H9 (cell line): ENCODE results near the gene PRKAR2A. TPM values are rescaled to one million over a fixed set of nuclear protein-coding genes. Genes with fewer than 3 reads are reported as not detected.

Experiments
- DNase-seq: peaks from one replicate; pipeline ENCODE4 v3.0.0-alpha.2; 2017
- H2AFZ ChIP-seq: one replicate; pipeline ENCODE4 v1.6.1; 2013; ENCODE audit warnings: mild to moderate bottlenecking, low read length, control low read depth, moderate library complexity
- H2AK5ac ChIP-seq: 2 replicates; pipeline ENCODE4 v1.6.1; 2013; ENCODE audit warnings: low read length, control low read depth, mixed read lengths; ENCODE audit not compliant: insufficient read length
- H2BK120ac ChIP-seq: one replicate; pipeline ENCODE4 v1.6.1; 2013; ENCODE audit warnings: low read depth, mild to moderate bottlenecking, low read length, control low read depth, inconsistent platforms; ENCODE audit not compliant: poor library complexity, severe bottlenecking
- H2BK12ac ChIP-seq: 2 replicates; pipeline ENCODE4 v1.6.1; 2013; ENCODE audit warnings: low read length, control low read depth, mixed read lengths, low read depth; ENCODE audit not compliant: insufficient read length
- H2BK15ac ChIP-seq: 2 replicates; pipeline ENCODE4 v1.6.1; 2013; ENCODE audit warnings: low read depth, low read length, control low read depth
- H2BK20ac ChIP-seq: one replicate; pipeline ENCODE4 v1.6.1; 2013; ENCODE audit warnings: low read depth, mild to moderate bottlenecking, low read length, control low read depth, inconsistent platforms; ENCODE audit not compliant: poor library complexity, severe bottlenecking
- H2BK5ac ChIP-seq: 2 replicates; pipeline ENCODE4 v1.6.1; 2013; ENCODE audit warnings: low read length, control low read depth, mixed read lengths; ENCODE audit not compliant: insufficient read length
- H3K14ac ChIP-seq: 2 replicates; pipeline ENCODE4 v1.6.1; 2013; ENCODE audit warnings: low read length, control low read depth; ENCODE audit not compliant: insufficient read depth
- H3K18ac ChIP-seq: 2 replicates; pipeline ENCODE4 v1.6.1; 2013; ENCODE audit warnings: low read depth, mild to moderate bottlenecking, mixed read lengths, low read length, control low read depth; ENCODE audit not compliant: insufficient read length
- H3K23ac ChIP-seq: 2 replicates; pipeline ENCODE4 v1.6.1; 2013; ENCODE audit warnings: low read length, control low read depth, mixed read lengths, low read depth; ENCODE audit not compliant: insufficient read length
- H3K23me2 ChIP-seq: 2 replicates; pipeline ENCODE4 v1.6.1; 2013; ENCODE audit warnings: low read depth, mild to moderate bottlenecking, mixed read lengths, low read length, control low read depth; ENCODE audit not compliant: insufficient read length, poor library complexity, severe bottlenecking
- H3K27ac ChIP-seq: 2 replicates; pipeline ENCODE4 v1.5.1; 2013; ENCODE audit warnings: low read length, control low read depth, mixed read lengths, low read depth; ENCODE audit not compliant: insufficient read length
- H3K27me3 ChIP-seq: 2 replicates; pipeline ENCODE4 v1.6.1; 2013; ENCODE audit warnings: low read length, control low read depth, inconsistent platforms; ENCODE audit not compliant: insufficient read depth
- H3K4ac ChIP-seq: 2 replicates; pipeline ENCODE4 v1.6.1; 2013; ENCODE audit warnings: low read depth, mild to moderate bottlenecking, control low read depth, inconsistent platforms, low read length, moderate library complexity
- H3K4me1 ChIP-seq: 2 replicates; pipeline ENCODE4 v1.6.1; 2013; ENCODE audit warnings: low read length, control low read depth, inconsistent platforms; ENCODE audit not compliant: insufficient read depth
- H3K4me2 ChIP-seq: 2 replicates; pipeline ENCODE4 v1.6.1; 2013; ENCODE audit warnings: low read length, control low read depth, mixed read lengths; ENCODE audit not compliant: insufficient read length, insufficient read depth
- H3K56ac ChIP-seq: 2 replicates; pipeline ENCODE4 v1.6.1; 2013; ENCODE audit warnings: low read depth, mild to moderate bottlenecking, mixed read lengths, low read length, control low read depth; ENCODE audit not compliant: insufficient read length
- H3K79me1 ChIP-seq: 2 replicates; pipeline ENCODE4 v1.6.1; 2013; ENCODE audit warnings: low read depth, mild to moderate bottlenecking, moderate library complexity, low read length, control low read depth, inconsistent platforms; ENCODE audit not compliant: insufficient read depth, poor library complexity, severe bottlenecking
- H3K79me2 ChIP-seq: 2 replicates; pipeline ENCODE4 v1.6.1; 2013; ENCODE audit warnings: low read length, control low read depth, inconsistent platforms; ENCODE audit not compliant: insufficient read depth
- H3K9ac ChIP-seq: 2 replicates; pipeline ENCODE4 v1.6.1; 2013; ENCODE audit warnings: low read length, control low read depth, mixed read lengths; ENCODE audit not compliant: insufficient read length; ENCODE audit errors: extremely low read depth
- H3K9me3 ChIP-seq: one replicate; pipeline ENCODE4 v1.6.1; 2013; ENCODE audit warnings: low read depth, low read length, inconsistent platforms; ENCODE audit not compliant: control insufficient read depth
- H3T11ph ChIP-seq: one replicate; pipeline ENCODE4 v1.6.1; 2013; ENCODE audit warnings: mild to moderate bottlenecking, low read length, control low read depth, inconsistent platforms
- H4K20me1 ChIP-seq: one replicate; pipeline ENCODE4 v1.6.1; 2013; ENCODE audit not compliant: control insufficient read depth, insufficient read length, insufficient read depth
- H4K5ac ChIP-seq: 2 replicates; pipeline ENCODE4 v1.6.1; 2013; ENCODE audit warnings: low read depth, mild to moderate bottlenecking, mixed read lengths, low read length, control low read depth; ENCODE audit not compliant: insufficient read length
- H4K8ac ChIP-seq: replicated peaks from 2 replicates; pipeline ENCODE4 v1.6.1; 2013; ENCODE audit warnings: low read length, control low read depth, mixed read lengths, low read depth; ENCODE audit not compliant: insufficient read length
- H4K91ac ChIP-seq: 2 replicates; pipeline ENCODE4 v1.6.1; 2013; ENCODE audit warnings: low read depth, mild to moderate bottlenecking, moderate library complexity, mixed read lengths, low read length, control low read depth; ENCODE audit not compliant: insufficient read length
- H3K27ac Mint-ChIP-seq, 3 experiments: 2 replicates in 2 of 3; 3 replicates in 1 of 3; pipeline ENCODE4 v1.8.0; 2020 to 2021; ENCODE audit warnings: mixed read lengths in 3 of 3, mild to moderate bottlenecking in 1 of 3, moderate library complexity in 1 of 3
- H3K27me3 Mint-ChIP-seq: 2 replicates; pipeline ENCODE4 v1.8.0; 2021; ENCODE audit warnings: low read depth, mild to moderate bottlenecking, moderate library complexity, mixed read lengths
- H3K36me3 Mint-ChIP-seq, 3 experiments: 2 replicates in 2 of 3; 3 replicates in 1 of 3; pipeline ENCODE4 v1.8.0; 2020 to 2021; ENCODE audit warnings: low read depth in 3 of 3, mixed read lengths in 3 of 3; ENCODE audit not compliant: insufficient read depth in 1 of 3
- H3K4me1 Mint-ChIP-seq, 2 experiments: 2 replicates each; pipeline ENCODE4 v1.8.0; 2020; ENCODE audit warnings: mixed read lengths in 2 of 2
- H3K4me3 Mint-ChIP-seq, 2 experiments: 2 replicates in 1 of 2; 3 replicates in 1 of 2; pipeline ENCODE4 v1.8.0; 2020 to 2021; ENCODE audit warnings: mild to moderate bottlenecking in 2 of 2, mixed read lengths in 2 of 2, moderate library complexity in 1 of 2
- H3K9me3 Mint-ChIP-seq, 2 experiments: 2 replicates in 1 of 2; 3 replicates in 1 of 2; pipeline ENCODE4 v1.8.0; 2020; ENCODE audit warnings: mild to moderate bottlenecking in 2 of 2, mixed read lengths in 2 of 2, moderate library complexity in 1 of 2
- WGBS: extraction: QIAGEN DNeasy Blood & Tissue Kit; methylation state at CpG from one replicate; pipeline ENCODE4 v1.1.7; 2013; ENCODE audit warnings: missing lambda C conversion rate, low lambda C conversion rate, mixed read lengths; ENCODE audit not compliant: insufficient read length; ENCODE audit errors: extremely low coverage; 5-methylcytosine and 5-hydroxymethylcytosine counted together
- total RNA-seq: library from RNA; stranded (reverse); gene quantifications from 2 replicates; pipeline ENCODE4 v1.2.1, GENCODE V29; 2021
- TF ChIP-seq, protein P1 (sequence below): fragments of 200-600 bp; sonication (generic); conservative IDR thresholded peaks from 3 replicates; pipeline ENCODE4 v1.8.0; 2021; ENCODE audit warnings: antibody characterized with exemption, mild to moderate bottlenecking

PRKAR2A gene
- total RNA-seq, 1 experiment from 2014 or later: 39.1 TPM

DNA sequence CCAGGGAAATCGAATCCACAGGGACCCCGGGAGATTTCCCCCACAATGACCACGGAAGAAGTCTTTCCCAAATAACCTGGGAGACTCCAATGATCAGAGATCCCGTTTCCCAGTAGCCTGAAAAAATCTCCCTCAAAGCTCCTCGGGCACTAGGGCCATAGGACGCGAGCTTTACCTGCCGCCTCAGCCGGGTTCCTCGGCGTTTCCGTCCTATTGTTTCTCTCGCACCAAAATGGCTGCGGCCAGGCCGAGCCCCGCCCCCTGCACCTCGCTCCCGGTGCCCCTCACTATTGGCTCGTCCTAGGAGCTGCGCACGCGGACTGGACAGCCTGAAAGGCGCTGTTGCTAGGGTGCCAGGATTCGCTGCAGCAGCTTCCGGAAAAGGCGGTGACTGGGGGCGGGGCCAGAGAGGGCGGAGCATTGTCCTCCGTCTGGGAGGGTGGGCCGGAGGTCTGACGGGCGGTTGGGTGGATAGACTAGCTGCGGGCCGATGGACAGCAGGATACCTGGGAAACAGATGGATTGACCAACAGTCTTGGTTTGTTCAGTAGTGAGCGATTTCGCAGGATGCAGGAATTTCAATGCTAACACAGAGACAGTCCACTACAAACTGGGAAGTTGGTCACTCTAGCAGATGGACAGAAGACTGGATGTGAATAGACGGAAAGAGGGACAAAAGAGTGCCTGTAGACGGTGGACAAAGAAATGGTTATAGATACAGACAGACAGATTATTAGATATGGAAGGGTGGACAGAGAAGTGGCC, 130.5 kb downstream of the PRKAR2A start, which contains the start of gene IP6K2:
Gene IP6K2, minus strand, starts transcription at position 240 of the 765 bp plus-strand sequence. CDS start 21,930 bp downstream, outside the sequence.
- H3K9ac ChIP-seq: peak within 1 kb of the TSS; percentile 98
- no peak within 1 kb of the TSS for H3K23ac ChIP-seq
- H3K27ac ChIP-seq: peak within 1 kb of the TSS; percentile 83
- no peak within 1 kb of the TSS for H2AFZ ChIP-seq
- no peak within 1 kb of the TSS for H2BK12ac ChIP-seq
- Mint-ChIP-seq H3K27ac (peak within 1 kb of the TSS; percentile 100), H3K9me3 (no peaks in the 10 kb centered on the region; a peak in 1 of 5 replicates), H3K27me3 (peaks cover 6% of the 10 kb centered on the region), H3K4me1 (peaks cover 21 to 24% of the 10 kb centered on the region in 2 experiments), H3K4me3 (peak within 1 kb of the TSS; percentile 99 to 100), H3K36me3 (peaks cover 20 to 45% (median 42%) of the 10 kb centered on the region in 3 experiments)
- peak within 1 kb of the TSS; percentile 99 for H2BK120ac ChIP-seq
- H3K4me1 ChIP-seq: no peaks in the 10 kb centered on the region
- peak within 1 kb of the TSS; percentile 82 for H2BK5ac ChIP-seq
- TF ChIP-seq, protein P1, sequence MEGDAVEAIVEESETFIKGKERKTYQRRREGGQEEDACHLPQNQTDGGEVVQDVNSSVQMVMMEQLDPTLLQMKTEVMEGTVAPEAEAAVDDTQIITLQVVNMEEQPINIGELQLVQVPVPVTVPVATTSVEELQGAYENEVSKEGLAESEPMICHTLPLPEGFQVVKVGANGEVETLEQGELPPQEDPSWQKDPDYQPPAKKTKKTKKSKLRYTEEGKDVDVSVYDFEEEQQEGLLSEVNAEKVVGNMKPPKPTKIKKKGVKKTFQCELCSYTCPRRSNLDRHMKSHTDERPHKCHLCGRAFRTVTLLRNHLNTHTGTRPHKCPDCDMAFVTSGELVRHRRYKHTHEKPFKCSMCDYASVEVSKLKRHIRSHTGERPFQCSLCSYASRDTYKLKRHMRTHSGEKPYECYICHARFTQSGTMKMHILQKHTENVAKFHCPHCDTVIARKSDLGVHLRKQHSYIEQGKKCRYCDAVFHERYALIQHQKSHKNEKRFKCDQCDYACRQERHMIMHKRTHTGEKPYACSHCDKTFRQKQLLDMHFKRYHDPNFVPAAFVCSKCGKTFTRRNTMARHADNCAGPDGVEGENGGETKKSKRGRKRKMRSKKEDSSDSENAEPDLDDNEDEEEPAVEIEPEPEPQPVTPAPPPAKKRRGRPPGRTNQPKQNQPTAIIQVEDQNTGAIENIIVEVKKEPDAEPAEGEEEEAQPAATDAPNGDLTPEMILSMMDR: no peak
- H3K18ac ChIP-seq: peak within 1 kb of the TSS; percentile 90
- no peak within 1 kb of the TSS for H2BK15ac ChIP-seq
- no peaks in the 10 kb centered on the region for H3K23me2 ChIP-seq
- no peaks in the 10 kb centered on the region for H3K27me3 ChIP-seq
- H3K14ac ChIP-seq: peak within 1 kb of the TSS; percentile 90
- DNase-seq: peak; percentile 99
- H3K9me3 ChIP-seq: no peaks in the 10 kb centered on the region
- peaks cover 36% of the 10 kb centered on the region for H3K79me2 ChIP-seq
- peak within 1 kb of the TSS; percentile 67 for H3T11ph ChIP-seq
- no peaks in the 10 kb centered on the region for H4K20me1 ChIP-seq
- no peak within 1 kb of the TSS for H2AK5ac ChIP-seq
- H4K8ac ChIP-seq: no peak within 1 kb of the TSS
- H3K79me1 ChIP-seq: peaks cover 2% of the 10 kb centered on the region
- peak within 1 kb of the TSS; percentile 49; the same call in 1 of the 2 replicates for H3K4ac ChIP-seq
- H3K4me2 ChIP-seq: peak within 1 kb of the TSS; percentile 65
- H2BK20ac ChIP-seq: no peak within 1 kb of the TSS
- peak within 1 kb of the TSS; percentile 86 for H4K5ac ChIP-seq
- WGBS: no CpG with 5 or more reads among the region's 38 CpGs
- H4K91ac ChIP-seq: peak within 1 kb of the TSS; percentile 98
- H3K56ac ChIP-seq: peak within 1 kb of the TSS; percentile 96
